Stimulated activated naive CD8-positive, alpha-beta T cell treated with anti-CD3 and anti-CD28 coated beads, Interleukin-15, Interleukin-2, amounts not matched to agents 100 U/mL and 50 U/mL, for 24 hours (primary cell): ENCODE measurements around the gene RAB43.

Experiments used
- ATAC-seq: fragments of 150-1000 bp; cut with Tn5 transposase; one replicate; pipeline ENCODE4 v1.10.0; 2021
- DNase-seq: peaks from one replicate; pipeline ENCODE4 v3.0.0; 2021

The RAB43 gene

DNA sequence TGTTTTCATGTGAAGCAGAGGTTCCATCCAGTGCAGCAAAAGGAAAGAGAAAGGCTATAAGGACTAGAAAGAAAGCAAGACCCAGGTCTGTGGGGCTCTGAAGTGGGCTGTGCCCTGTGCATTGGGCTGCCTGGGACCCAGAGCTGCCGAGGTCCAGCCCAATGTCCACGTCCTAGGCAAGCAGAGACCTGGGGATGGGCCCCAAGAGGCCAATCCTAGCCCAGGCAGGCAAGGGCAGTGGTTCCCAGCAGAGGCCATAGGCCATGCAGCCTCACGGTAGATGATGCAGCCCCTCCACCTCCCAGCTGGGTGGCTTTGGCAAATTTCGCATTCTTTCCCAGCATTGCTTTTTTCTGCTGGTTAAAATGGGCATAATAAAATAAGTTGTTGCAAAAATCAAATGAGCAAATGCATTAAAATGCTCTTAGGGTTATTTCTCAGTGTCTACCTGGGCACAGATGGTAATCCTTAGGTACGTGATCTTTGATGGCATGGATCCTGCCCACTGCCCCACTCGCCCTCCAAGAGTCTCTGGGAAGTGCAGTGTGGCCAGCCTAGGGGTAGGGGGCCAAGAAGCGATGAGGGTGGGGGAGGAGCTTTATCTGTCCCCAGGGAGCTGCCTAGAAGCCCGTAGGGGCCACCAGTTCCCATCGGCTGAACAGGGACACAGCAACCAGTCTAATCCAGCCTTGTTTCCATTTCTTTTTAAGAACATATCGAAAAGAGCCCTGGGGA is 83.3 kb downstream of the RAB43 start:
- ATAC-seq (no peak), DNase-seq (no peak)
